Ovary (tissue), 1 donor: Measurements from ENCODE around the gene PLEKHA7.

Experiments
- EP300 ChIP-seq: sonication (generic); formaldehyde crosslinking; IDR thresholded peaks from one replicate; pipeline ENCODE4 v1.6.1; 2017; ENCODE audit warnings: antibody characterized with exemption
- POLR2A ChIP-seq: fragments of 450-650 bp; IDR thresholded peaks from one replicate; pipeline ENCODE4 v1.6.1; 2017; ENCODE audit warnings: antibody characterized with exemption, mild to moderate bottlenecking, moderate library complexity

DNA sequence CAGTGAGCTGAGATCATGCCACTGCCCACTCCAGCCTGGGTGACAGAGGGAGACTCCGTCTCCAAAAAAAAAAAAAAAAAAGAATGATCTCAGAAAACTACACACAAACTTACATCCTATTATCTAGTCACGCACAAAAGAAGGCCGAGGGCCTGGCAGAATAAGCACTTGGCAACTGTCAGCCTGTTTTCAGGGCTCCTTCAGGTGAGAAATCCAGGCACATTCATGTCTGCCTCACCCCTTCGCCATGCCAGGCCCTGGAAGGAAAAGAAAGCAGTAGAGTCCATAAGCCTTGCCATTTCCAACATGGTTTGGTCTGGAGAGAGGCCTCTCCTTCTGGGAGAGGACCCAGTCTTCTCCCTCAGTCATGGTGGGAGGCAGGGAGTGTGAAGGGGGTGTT, 244.8 kb downstream of the PLEKHA7 start:
- TF ChIP-seq EP300 (no peak), POLR2A (no peak)
